HepG2 (cell line): ENCODE results near the gene SART1. TPM values are rescaled to one million over a fixed set of nuclear protein-coding genes. Genes with fewer than 3 reads are reported as not detected.
A peak's percentile ranks its signal among the peaks of the same experiment; 100 is the strongest.

Source experiments
- ATAC-seq: fragments of 200-7000 bp; cut with Tn5 transposase; 3 replicates; pipeline ENCODE4 v1.9.1; 2020; ENCODE audit warnings: mild to moderate bottlenecking, moderate library complexity
- BruUV-seq: library from RNA; stranded (reverse); fragments of 400-500 nt; replicated peaks from 2 replicates; lab custom pipeline; 2021; lab: Mats Ljungman, UMichigan
- CTCF ChIA-PET: fragments of 300-600 bp; formaldehyde crosslinking; extraction: SDS; loops from one replicate; lab custom pipeline; 2021; ENCODE audit warnings: low total read pairs, inconsistent platforms, low intra/inter-chr PET ratio; lab: Yijun Ruan, JAX
- POLR2A ChIA-PET: fragments of 350-600 bp; sonication (Branson Sonifier 250); formaldehyde crosslinking; loops from one replicate; lab custom pipeline; 2020; ENCODE audit warnings: antibody characterized with exemption, inconsistent platforms; lab: Yijun Ruan, JAX
- DNase-seq: peaks from one replicate; pipeline ENCODE4 v3.0.0-alpha.2; 2015; ENCODE audit warnings: low spot score
- FAIRE-seq: peaks from 3 replicates; lab custom pipeline; 2011; peaks lifted over from hg19 to GRCh38; lab: Jason Lieb, UNC
- H2AFZ ChIP-seq: one replicate; pipeline ENCODE4 v1.6.1; 2011; ENCODE audit warnings: low read length, inconsistent platforms
- H3K27ac ChIP-seq: fragments of 300-600 bp; 3 replicates; pipeline ENCODE4 v1.8.0; 2011; ENCODE audit warnings: mixed run types, mild to moderate bottlenecking, mixed read lengths, low read length, inconsistent platforms; ENCODE audit not compliant: insufficient read depth; ENCODE audit errors: extremely low read length
- H3K27me3 ChIP-seq, 2 experiments: fragments of 200-600 bp in 1 of 2; 2 replicates in 1 of 2; 3 replicates in 1 of 2; pipeline versions ENCODE4 v1.6.0 to v1.8.0; 2011; ENCODE audit warnings: low read length in 2 of 2, mild to moderate bottlenecking in 2 of 2, moderate library complexity in 2 of 2, inconsistent platforms in 1 of 2; ENCODE audit not compliant: insufficient read depth in 2 of 2, control insufficient read depth in 1 of 2
- H3K36me3 ChIP-seq, 2 experiments: fragments of 200-600 bp in 1 of 2; replicated peaks in 1 of 2; 2 replicates in 1 of 2; 3 replicates in 1 of 2; pipeline versions ENCODE4 v1.5.1 to v1.8.0; 2011; ENCODE audit warnings: low read length in 2 of 2, inconsistent platforms in 1 of 2; ENCODE audit not compliant: insufficient read depth in 2 of 2, control insufficient read depth in 1 of 2
- H3K4me1 ChIP-seq: 2 replicates; pipeline ENCODE4 v1.5.1; 2012; ENCODE audit warnings: low read length, inconsistent platforms; ENCODE audit not compliant: insufficient read depth
- H3K4me2 ChIP-seq: 2 replicates; pipeline ENCODE4 v1.6.0; 2011; ENCODE audit warnings: low read depth, low read length, inconsistent platforms
- H3K4me3 ChIP-seq, 3 experiments: fragments of 200-600 bp in 1 of 3; sonication (generic), shearing (Covaris generic) in 1 of 3; replicated peaks in 1 of 3; 2 replicates each; pipeline ENCODE4 v1.5.1; 2011 to 2016; ENCODE audit warnings: low read length in 3 of 3, inconsistent platforms in 2 of 3, low read depth in 2 of 3, mild to moderate bottlenecking in 2 of 3, control low read depth in 1 of 3, mixed read lengths in 1 of 3; ENCODE audit not compliant: insufficient read depth in 1 of 3
- H3K79me2 ChIP-seq: one replicate; pipeline ENCODE4 v1.6.1; 2011; ENCODE audit warnings: low read length, inconsistent platforms; ENCODE audit not compliant: insufficient read depth
- H3K9ac ChIP-seq: 2 replicates; pipeline ENCODE4 v1.6.0; 2011; ENCODE audit warnings: mild to moderate bottlenecking, low read depth, low read length, inconsistent platforms; ENCODE audit not compliant: insufficient read depth
- H3K9me3 ChIP-seq: 2 replicates; pipeline ENCODE4 v1.5.1; 2012; ENCODE audit warnings: mild to moderate bottlenecking, low read length
- H4K20me1 ChIP-seq: 2 replicates; pipeline ENCODE4 v1.6.0; 2011; ENCODE audit warnings: inconsistent platforms, mild to moderate bottlenecking, low read length, moderate library complexity; ENCODE audit not compliant: insufficient read depth
- AKAP8 ChIP-seq: sonication (generic); formaldehyde crosslinking; IDR thresholded peaks from 2 replicates; pipeline ENCODE4 v1.5.1; 2020; ENCODE audit warnings: mild to moderate bottlenecking, missing genetic modification reagents
- GPBP1L1 ChIP-seq: sonication (generic); formaldehyde crosslinking; IDR thresholded peaks from 2 replicates; pipeline ENCODE4 v1.5.0; 2020; ENCODE audit warnings: mild to moderate bottlenecking, missing genetic modification reagents
- KDM1A ChIP-seq: IDR thresholded peaks from 2 replicates; pipeline ENCODE4 v1.6.1; 2016; ENCODE audit warnings: missing compliant biosample characterization
- MED1 ChIP-seq: sonication (generic); formaldehyde crosslinking; IDR thresholded peaks from 2 replicates; pipeline ENCODE4 v1.4.0; 2020; ENCODE audit warnings: missing genetic modification reagents
- NPAS2 ChIP-seq: sonication (generic); formaldehyde crosslinking; IDR thresholded peaks from 2 replicates; pipeline ENCODE4 v1.8.0; 2022; ENCODE audit warnings: mild to moderate bottlenecking, missing genetic modification reagents, borderline replicate concordance
- XRCC5 ChIP-seq: fragments of 200-400 bp; formaldehyde crosslinking; optimal IDR thresholded peaks from 2 replicates; pipeline ENCODE3; 2017; ENCODE audit warnings: mild to moderate bottlenecking, low read length
- ZBED4 ChIP-seq: sonication (generic); formaldehyde crosslinking; IDR thresholded peaks from 2 replicates; pipeline ENCODE4 v1.4.0; 2020; ENCODE audit warnings: missing genetic modification reagents, borderline replicate concordance
- ZNF326 ChIP-seq: sonication (generic); formaldehyde crosslinking; IDR thresholded peaks from 2 replicates; pipeline ENCODE4 v1.4.0; 2020; ENCODE audit warnings: missing genetic modification reagents, borderline replicate concordance
- ZNF460 ChIP-seq: sonication (generic); formaldehyde crosslinking; IDR thresholded peaks from 2 replicates; pipeline ENCODE4 v1.5.1; 2020; ENCODE audit warnings: missing genetic modification reagents, mild to moderate bottlenecking, borderline replicate concordance
- ZNF614 ChIP-seq: IDR thresholded peaks from 2 replicates; pipeline ENCODE4 v1.6.1; 2018; ENCODE audit warnings: missing biosample characterization, missing genetic modification reagents, inconsistent platforms, borderline replicate concordance
- ZNF850 ChIP-seq: sonication (generic); formaldehyde crosslinking; conservative IDR thresholded peaks from 2 replicates; pipeline ENCODE4 v1.9.0; 2021; ENCODE audit warnings: mild to moderate bottlenecking, missing genetic modification reagents
- ZSCAN21 ChIP-seq: sonication (generic); formaldehyde crosslinking; IDR thresholded peaks from 2 replicates; pipeline ENCODE4 v1.8.0; 2022; ENCODE audit warnings: mild to moderate bottlenecking, missing genetic modification reagents, moderate library complexity, borderline replicate concordance
- ZSCAN9 ChIP-seq: IDR thresholded peaks from 2 replicates; pipeline ENCODE4 v1.6.1; 2016; ENCODE audit warnings: borderline replicate concordance
- WGBS: methylation state at CpG from one replicate; pipeline ENCODE4 v1.1.6; 2017; ENCODE audit warnings: low lambda C conversion rate; 5-methylcytosine and 5-hydroxymethylcytosine counted together
- in situ Hi-C: cut with HindIII; loops from 2 replicates; pipeline ENCODE4 v1.10.0; 2017; ENCODE audit warnings: low pct_unique_long_range_greater_than_20kb; ENCODE audit not compliant: extremely low pct_ligation_motif_present
- intact Hi-C: fragments of 100-400 bp; cut with micrococcal nuclease; formaldehyde crosslinking; loops from one replicate; pipeline ENCODE4 v1.10.0; 2022; ENCODE audit not compliant: unreplicated experiment
- polyA plus RNA-seq, 8 experiments: library from polyadenylated mRNA; depleted of rRNA in 3 of 8; stranded (reverse) in 7 of 8; unstranded in 1 of 8; fragments of >200 nt; fragmentation: Illumina TruSeq in 4 of 8; extraction: Trizol in 4 of 8; gene quantifications; 2 replicates each; pipeline versions ENCODE4 v1.2.1 to v1.2.3, GENCODE V29; 2011 to 2016; ENCODE audit warnings: low read depth in 4 of 8, missing spikeins in 1 of 8, mixed read lengths in 1 of 8; ENCODE audit not compliant: insufficient read depth in 1 of 8
- total RNA-seq, 5 experiments: library from RNA; depleted of rRNA; stranded (reverse); fragments of >200 nt; fragmentation: Illumina TruSeq; extraction: Trizol; gene quantifications; 2 replicates each; pipeline ENCODE4 v1.2.3, GENCODE V29; 2016; ENCODE audit warnings: low read depth in 1 of 5
- TF ChIP-seq, protein P1 (sequence below): sonication (generic); formaldehyde crosslinking; IDR thresholded peaks from 2 replicates; pipeline ENCODE4 v1.4.0; 2020; ENCODE audit warnings: mild to moderate bottlenecking, missing genetic modification reagents

SART1 gene
- total and polyA plus RNA-seq, 2 of the 13 experiments (the other 11 are each of a cell fraction or from before 2014, with no cell fraction given), result 11.3 to 22.5 TPM

- 0 out of 2 replicates have a peak, but pooled peaks have one; percentile 24 for TF ChIP-seq ZSCAN21
- TF ChIP-seq, all 625 proteins: peak for 13
These were observed 59.3 kb downstream of the SART1 start (continued) for GRCh38 chr11:66020618-66021357.

DNA sequence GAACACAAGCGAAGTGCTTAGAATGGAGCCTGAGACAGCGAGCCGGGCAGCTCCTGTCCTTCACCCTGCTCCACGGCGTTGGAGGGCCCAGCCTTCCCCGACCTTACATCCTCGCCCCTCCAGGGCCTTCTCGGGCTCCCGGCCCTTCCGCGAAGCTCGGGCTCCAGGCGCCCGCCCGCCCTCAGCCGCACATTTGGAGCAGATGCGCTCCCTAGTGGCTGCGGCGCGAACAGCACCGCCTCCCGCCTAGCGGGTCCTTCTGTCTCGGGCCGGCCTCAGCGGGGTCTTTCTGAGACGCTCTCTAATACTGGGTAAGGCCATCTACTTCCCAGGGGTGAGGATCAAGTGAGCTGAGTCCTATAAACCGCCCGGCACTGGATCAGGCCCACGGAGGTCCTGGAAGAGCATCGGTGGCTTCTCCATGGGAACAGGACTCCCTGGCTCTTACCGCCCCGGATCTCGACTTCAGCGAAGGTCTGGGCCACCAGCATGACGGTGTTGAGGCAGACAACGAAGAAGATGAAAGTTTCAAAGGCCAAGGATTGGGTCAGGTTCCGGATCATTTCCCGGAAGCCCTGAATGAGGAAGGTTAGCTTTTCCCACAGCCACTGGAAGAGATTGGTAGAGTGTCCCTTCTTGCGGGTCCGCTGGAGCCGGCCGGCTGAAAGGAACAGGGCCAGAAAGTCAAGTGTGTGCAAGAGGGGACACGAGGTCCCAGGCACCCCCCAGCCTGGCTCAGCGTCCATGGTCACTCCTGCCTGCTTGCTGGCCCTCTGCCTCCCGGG, 61.1 kb downstream of the SART1 start:
- ATAC-seq (peak; percentile 82), DNase-seq (peak; percentile 45), FAIRE-seq (no peak)
- Histone ChIP-seq H3K27ac (no peak overlapping the region), H3K4me1 (peaks cover 21% of the 10 kb centered on the region), H3K9me3 (no peaks in the 10 kb centered on the region), H4K20me1 (no peaks in the 10 kb centered on the region), H2AFZ (peak overlapping the region; percentile 86), H3K4me3 (peak overlapping the region; percentile 39 to 72 (median 46); a peak in 5 of 6 replicates), H3K9ac (peak overlapping the region; percentile 64; the same call in 1 of the 2 replicates), H3K27me3 (peaks cover 5 to 28% of the 10 kb centered on the region in 2 experiments; a peak in 3 of 5 replicates), H3K4me2 (peak overlapping the region; percentile 94), H3K36me3 (no peaks in the 10 kb centered on the region), H3K79me2 (no peaks in the 10 kb centered on the region)
- no TSS peak for BruUV-seq
- in situ Hi-C loops (no loop called here), intact Hi-C loops (no loop called here)
- ChIA-PET CTCF (interaction anchor here (1.2 to 1.5 kb wide), 2 partner anchors 22 to 25 kb away, joined by 4 to 8 read pairs; no protein-coding TSS in a partner anchor), POLR2A (interaction anchor here (0.9 to 1.3 kb wide), 4 partner anchors 14 to 30 kb away, joined by 3 to 5 read pairs (median 4); partner anchors contain the start of genes BANF1, EIF1AD and SF3B2)
- WGBS, result 1% methylated on average over 13 of the region's 46 CpGs
- TF ChIP-seq, protein P1, sequence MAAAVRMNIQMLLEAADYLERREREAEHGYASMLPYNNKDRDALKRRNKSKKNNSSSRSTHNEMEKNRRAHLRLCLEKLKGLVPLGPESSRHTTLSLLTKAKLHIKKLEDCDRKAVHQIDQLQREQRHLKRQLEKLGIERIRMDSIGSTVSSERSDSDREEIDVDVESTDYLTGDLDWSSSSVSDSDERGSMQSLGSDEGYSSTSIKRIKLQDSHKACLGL (CRISPR knock-in tag), result no peak
- no peak for TF ChIP-seq ZBED4 (CRISPR knock-in tag)
- TF ChIP-seq XRCC5, result peak; percentile 92
- no peak for TF ChIP-seq NPAS2 (CRISPR knock-in tag)
- no peak for TF ChIP-seq ZNF850
- no peak for TF ChIP-seq KDM1A (CRISPR knock-in tag)
- TF ChIP-seq ZNF326 (CRISPR knock-in tag), result no peak
- no peak for TF ChIP-seq ZNF460 (CRISPR knock-in tag)
- TF ChIP-seq GPBP1L1, result no peak
- no peak for TF ChIP-seq AKAP8 (CRISPR knock-in tag)
- TF ChIP-seq MED1 (CRISPR knock-in tag), result 0 out of 2 replicates have a peak, but pooled peaks have one; percentile 41
- TF ChIP-seq ZSCAN9 (CRISPR knock-in tag), result no peak
- TF ChIP-seq ZNF614 (CRISPR knock-in tag), result no peak
